ENCODE data around the gene FAM221B.

FAM221B gene, protein sequence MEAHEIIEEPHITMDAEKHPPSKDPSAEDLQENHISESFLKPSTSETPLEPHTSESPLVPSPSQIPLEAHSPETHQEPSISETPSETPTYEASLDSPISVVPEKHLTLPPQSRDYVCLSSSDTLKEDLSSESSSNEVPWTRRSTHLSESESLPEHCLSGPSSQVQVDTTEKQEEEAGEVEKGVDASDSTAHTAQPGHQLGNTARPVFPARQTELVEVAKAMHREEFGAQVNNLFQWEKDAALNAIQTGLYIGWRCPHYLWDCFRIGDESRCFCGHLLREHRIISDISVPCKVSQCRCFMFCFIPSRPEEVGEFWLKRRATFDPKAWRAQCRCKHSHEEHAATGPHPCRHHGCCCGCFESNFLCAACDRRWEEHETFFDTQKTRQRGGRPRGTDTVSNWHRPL

DNA sequence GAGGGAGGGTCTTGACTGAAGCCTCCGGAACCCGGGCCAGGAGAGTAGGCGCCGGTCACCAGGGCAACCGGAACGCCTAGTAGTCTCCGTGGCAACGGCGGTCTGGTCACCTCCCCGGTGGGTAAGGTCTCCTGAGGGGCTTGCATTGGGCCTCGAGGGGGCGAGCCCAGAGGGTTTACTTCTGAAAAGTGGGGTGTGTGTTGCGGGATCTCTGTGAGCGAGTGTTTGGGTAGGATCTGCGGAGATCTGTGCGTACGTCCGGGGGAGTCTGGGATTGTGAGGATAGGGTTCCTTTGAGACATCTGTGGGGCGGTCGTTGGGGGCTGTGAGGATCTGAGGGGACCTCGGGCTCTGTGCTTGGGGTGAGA is at the start of gene FAM221B:
Gene FAM221B (minus strand): TSS at position 17 of the 368 bp plus-strand sequence. CDS start 2,571 bp downstream, outside the sequence.
- DNase-seq: no peak

DNA sequence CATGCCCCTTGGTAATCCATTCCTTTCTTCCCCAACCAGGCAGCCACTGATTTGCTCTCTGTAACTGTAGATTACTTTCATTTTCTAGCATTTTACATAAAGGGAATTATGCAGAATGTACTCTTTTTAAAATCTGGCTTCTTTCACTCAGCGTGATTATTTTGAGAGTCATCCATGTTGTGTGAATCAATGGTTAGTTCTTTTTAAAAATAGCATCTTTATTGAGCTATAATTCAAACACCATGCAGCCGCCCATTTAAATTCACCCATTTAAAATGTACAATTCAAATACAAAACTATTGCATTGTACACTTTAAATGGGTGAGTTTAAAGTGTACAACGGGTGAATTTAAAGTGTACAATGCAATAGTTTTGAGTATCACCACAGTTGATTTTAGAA is 44.0 kb upstream of the FAM221B start:
- DNase-seq: no peak

DNA sequence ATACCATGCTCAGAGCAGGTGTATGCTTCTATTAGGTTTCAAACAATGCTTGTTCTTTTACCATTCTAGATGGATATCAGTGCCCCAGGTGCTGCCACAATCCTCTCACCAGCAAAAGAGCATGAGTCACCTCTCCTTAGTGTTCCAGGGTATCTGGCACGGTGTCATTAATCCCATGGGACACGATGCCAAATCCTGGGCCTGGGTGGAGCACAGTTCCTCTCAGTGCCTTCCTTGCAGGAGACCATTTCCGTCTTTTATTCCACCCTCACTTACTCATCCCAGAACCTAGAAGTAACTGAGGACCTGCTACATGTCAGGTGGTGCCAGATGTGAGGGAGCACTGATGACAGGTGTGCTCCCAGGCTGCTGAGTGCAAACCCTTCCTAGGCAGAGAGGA is 43.0 kb upstream of the FAM221B start:
- no peak for DNase-seq

DNA sequence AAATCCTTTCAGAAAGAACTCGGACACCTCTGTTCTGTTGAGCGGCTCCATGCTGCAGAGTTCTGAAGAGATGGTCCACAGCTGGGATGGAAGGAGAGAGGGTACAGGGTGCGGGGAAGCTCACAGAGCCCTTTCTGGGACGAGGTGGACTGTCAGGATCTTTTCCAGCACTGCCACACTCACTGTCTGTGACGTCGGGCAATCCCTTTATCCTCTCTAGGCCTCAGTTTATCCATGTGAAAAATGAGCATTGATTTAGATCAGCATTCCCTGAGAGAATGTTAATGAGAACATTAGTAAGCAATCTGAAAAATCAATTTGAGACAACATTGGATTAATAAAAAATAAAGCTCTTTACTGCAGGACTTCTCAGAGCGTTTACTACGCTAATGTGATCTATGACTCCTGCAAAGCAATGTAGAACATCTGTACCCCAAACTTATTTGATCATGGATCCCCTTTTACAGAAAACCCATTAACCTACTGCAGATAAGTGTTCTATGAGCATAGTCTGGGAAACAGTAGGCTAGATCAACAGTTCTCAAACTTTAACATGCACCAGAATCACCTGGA is 41.9 kb upstream of the FAM221B start, which contains the start of gene OR13J1:
Gene OR13J1 (minus strand): TSS at position 51 of the 573 bp plus-strand sequence. CDS start 0 bp downstream, at position 51.
- DNase-seq: no peak

DNA sequence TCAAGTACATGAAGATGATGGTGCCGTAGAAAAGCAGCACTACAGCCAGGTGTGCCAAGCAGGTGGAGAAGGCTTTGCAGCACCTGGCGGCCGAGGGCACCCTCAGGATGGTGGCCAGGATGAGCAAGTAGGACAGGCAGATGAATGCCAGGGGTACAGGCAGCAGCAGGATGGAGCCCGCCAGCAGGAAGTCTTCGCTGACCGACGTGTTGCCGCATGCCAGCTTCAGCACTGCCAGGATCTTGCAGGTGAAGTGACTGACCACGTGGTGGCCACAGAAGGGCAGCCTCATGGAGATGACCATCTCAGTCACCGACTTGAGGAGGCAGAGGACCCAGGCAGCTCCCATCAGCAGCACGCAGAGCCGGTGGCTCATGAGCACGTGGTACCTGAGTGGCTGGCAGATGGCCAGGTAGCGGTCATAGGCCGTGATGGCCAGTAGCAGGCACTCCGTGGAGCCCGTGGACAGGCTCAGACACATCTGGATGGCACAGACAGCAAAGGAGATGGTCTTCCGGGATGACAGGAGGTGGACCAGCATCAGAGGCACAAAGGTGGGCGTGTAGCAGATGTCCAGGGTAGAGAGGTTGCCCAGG is 41.2 kb upstream of the FAM221B start:
- DNase-seq: no peak

DNA sequence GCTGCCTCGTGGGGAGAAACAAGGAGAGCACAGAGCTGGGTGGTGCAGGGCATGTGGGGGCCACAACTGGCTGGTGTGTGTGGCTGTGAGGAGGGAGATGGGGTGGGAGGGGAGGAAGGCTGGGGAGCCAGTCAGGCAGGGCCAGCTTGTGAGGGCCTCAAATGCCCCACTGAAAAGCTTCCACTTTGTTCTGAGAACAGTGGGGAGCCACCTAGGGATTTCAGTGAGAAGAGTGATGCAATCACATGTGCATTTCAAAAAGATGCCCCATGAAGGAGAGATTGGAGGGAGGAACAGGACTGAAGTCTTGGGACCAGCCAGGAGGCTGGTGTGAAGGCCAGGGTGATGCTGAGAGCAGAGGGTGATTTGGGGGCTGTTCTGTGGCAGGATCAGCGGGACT is 40.4 kb upstream of the FAM221B start:
- DNase-seq: no peak

DNA sequence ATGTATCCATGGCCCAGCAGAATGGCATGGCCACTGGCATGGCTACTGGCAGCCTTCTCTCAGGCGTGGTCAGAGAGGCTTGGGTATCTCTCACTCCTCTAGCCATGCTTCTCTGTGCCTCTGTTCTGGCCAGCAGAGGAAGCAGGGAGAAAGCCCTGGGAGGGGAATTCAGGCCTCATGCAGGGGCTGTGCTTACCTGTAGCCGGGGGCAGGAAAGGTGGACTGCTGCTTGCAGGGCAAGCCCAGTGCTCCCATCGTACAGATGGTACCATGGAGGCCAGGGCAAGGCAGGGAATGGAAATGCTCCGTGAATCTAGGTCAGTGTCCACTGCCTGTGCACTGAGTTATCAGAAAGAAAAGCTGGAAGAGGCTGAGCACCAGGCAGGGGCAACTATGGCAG is 39.0 kb upstream of the FAM221B start:
- no peak for DNase-seq

DNA sequence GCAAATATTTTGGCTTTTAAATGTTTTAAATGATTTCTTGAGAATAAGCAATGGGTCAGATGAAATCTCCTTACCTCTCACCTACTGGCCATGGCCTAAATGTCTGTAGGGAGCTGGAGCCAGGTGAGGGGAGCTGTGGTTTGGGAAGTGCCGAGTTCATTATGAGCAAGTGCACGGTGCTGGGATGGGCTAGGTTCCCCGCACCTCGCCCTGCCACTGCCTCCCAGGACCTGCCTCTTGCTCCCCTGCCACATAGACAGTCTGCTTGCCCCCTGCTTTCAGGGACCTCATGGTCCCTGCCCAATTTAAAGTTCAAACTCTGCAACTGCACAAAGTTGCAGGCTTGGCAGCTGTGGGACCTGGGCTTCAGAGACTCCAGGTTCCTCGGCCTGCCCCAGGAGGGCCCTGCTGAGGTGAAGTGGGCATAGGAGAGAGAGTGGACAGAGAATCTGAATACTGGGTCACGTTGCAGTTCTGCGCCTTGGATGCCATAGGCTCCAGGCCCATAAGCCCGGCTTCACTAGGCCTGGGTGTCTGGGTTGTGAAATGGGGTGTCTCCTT is 36.2 kb upstream of the FAM221B start:
- DNase-seq: no peak

DNA sequence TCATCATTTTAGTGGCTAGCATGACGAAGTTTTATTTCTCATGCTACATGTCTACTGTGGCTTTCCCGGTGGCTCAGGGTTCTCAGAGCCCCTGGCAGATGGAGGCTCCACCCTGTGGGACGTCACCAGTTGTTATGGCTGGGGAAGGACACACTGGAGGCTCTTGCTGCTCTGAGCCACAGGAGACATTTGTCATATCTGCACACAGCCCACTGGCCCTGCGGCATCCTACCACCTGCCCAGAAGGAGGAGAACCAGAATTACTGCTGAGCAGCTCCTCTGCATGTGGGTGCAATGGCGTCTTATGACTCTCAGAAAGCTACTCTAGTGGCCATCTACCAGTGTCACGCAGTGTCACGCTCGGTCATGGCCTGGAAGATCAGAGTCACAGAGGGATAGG is 35.1 kb upstream of the FAM221B start:
- no peak for DNase-seq

DNA sequence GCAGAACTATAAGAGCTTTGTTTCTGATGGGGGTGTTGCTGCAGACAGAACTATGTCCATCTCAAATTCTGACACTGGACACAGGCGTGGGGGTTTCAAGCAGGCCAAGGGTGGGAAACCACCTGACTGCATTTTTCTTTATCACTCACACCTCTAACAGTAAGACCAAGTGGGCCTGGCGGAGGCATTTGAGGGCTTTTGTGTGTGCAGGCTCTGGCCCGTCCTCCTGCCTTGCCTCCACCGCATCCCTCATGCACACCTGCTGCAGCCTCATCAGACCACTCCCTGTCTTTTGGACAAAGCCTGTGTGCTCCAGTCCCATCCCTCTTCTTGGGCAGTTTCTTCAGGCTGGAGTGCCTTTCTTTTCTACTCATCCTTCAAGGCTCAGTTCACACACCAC is 33.8 kb upstream of the FAM221B start:
- DNase-seq: no peak

DNA sequence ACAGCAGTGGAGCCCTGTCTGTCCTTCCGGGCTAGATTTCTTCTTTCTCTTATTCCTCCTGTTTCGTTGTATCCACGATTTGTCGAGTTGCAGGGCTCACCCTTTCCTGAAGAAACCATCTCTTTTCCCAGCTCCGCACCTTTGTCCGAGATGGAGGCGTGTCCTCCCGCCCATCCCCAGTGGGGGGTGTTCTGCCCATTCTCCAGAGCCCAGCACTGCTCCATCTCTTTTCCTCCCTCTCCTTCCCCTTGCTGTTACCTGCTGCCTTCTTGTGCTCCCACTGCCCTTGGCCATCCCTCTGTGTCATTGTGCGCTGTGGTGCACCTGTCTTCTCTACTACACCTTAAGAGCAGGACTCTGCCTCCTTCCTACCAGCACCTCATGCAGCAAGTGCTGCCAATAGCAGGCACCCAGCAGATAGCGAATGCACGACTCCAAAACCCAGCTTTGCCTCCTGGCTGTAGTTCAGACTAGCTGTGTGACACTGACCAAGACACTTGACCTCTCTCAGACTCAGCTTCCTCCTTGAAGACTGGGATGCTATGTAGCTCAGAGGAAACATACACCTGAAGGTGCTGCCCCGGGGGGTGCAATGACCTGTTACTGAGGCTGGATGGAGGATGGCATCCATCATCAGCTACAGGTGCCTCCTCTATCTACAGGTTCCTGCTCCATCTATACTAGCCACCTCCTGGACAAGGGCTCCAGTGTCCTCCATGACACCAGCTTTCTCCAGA is 32.8 kb upstream of the FAM221B start:
- no peak for DNase-seq

DNA sequence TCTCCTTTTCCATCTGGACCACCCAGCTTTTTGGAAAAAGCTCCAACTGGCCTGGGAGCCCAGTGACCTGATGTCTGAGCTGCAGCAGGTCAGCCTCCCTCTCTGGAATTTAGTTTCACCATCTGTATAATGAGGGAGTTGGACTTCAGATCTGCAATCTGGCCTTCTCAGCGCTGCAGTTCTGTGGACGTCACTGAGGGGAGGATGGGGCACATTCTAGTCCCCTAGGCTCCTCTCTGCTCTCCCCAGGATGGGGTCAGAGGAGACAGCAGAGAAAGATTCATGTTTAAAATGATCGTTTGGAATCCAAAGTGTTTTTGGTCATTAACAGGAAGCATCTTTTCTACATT is 31.4 kb upstream of the FAM221B start:
- DNase-seq: no peak

DNA sequence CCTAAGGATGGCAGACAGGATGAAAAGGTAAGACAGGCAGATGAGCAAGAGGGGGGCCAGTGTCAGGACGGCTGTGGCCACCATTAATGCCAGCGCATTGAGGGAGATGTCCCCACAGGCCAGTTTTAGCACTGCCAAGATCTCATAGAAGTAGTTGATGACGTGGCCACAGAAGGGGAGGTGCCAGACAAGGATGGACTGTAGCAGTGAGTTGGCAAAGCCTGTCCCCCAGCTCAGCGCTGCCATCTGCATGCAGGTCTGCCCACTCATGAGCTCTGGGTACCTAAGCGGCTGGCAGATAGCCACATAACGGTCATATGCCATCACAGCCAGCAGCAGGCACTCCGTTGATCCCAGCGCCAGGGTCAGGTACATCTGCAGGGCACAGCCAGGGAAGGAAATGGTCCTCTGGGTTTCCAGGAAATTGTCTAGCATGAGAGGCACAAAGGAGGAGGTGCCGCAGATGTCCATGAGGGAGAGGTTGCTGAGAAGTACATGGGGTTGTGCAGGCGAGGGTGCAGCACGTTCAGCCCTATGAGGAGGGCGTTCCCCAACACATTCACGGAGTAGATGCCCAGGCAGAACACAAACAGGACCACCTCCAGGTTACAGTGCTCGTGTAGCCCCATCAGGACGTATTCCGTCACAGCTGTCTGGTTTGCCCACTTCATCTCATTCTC is 30.9 kb upstream of the FAM221B start:
- DNase-seq: no peak

DNA sequence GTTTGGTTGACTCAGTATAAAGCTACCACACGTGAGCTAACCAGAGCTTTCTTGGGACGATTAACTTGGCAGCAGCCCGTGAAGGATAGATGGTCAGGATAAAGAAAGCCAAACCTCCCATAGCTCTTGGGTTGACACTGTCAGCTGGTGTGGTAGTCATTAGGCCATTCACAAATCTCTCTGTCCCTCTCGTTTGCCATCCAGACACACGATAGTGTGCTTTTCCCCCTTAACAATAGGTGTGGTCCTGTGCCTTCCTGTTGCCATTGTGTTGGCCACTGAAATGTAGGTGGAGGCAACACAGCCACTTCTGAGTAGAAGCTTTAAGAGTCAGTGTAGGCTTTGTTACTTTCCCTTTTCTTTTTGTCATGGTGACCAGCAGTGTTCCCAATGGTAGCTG is 29.9 kb upstream of the FAM221B start:
- DNase-seq: no peak

DNA sequence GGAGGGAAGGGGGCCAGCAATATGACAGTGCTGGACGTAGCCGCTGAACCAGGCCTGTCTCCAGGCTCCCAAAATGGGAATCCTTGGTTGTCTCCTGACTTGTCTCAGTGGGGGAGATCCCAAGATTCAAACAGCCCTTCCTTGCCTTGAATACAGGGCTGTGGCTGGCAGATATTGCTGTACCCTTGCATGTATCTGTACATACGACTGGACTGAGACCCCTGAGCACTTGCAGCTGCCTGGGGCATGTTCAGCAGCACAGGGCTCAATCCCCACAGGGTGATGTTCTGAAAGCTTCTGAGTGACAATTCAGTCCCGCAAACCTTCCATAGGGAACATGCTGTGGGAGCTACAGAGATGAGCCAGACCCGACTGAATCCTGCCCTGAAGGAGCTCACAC is 28.4 kb upstream of the FAM221B start:
- no peak for DNase-seq

DNA sequence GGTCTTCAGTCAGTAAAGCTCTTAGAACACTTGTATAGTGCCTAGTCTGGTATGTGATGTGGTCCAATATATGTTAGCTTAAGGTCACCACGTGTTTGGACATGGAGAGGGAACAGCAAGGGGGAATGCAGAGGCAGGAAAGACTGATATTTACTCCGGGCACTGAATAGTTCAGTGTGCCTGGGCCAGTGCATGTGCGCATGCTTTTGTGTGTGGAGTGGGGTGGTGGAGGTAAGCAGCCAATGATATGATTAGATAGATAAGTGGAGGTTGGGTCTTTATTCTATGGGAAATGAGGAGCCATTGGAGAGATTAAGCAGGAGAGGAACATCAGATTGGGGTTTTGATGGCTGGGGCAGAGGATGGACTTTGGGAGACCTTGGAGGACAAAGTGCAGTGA is 27.7 kb upstream of the FAM221B start:
- no peak for DNase-seq

DNA sequence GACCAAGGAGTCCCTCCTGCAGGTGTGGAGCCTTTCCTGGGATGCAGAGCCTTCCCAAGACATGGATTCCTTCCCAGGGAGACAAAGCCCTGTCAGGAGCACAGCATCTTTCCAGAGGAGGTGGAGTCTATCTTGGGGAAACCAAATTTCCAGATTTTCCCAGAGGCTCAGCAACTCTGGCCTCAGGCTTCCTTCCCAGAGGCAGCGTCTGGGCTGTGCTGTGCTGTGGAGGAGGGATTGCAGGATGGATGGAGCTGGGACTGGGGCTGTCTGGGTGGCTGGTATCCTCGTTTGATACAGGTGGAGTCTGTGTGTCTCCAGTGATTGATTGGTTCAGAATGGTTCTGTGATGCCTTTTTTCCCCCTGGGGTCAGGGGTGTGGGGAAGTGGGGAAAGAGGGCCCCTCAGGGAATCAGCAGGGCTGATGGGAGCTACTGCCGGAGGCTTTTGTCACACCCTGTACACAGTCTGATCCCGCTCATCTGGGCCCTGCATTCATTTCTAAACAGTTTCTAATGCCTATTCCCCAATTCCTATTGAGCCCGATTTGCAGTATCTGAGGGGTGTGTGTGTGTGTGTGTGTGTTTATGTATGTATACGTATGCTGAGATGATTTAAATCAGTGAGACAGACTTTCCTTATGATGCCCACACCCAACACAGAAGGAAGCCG is 25.7 kb upstream of the FAM221B start:
- DNase-seq: no peak

DNA sequence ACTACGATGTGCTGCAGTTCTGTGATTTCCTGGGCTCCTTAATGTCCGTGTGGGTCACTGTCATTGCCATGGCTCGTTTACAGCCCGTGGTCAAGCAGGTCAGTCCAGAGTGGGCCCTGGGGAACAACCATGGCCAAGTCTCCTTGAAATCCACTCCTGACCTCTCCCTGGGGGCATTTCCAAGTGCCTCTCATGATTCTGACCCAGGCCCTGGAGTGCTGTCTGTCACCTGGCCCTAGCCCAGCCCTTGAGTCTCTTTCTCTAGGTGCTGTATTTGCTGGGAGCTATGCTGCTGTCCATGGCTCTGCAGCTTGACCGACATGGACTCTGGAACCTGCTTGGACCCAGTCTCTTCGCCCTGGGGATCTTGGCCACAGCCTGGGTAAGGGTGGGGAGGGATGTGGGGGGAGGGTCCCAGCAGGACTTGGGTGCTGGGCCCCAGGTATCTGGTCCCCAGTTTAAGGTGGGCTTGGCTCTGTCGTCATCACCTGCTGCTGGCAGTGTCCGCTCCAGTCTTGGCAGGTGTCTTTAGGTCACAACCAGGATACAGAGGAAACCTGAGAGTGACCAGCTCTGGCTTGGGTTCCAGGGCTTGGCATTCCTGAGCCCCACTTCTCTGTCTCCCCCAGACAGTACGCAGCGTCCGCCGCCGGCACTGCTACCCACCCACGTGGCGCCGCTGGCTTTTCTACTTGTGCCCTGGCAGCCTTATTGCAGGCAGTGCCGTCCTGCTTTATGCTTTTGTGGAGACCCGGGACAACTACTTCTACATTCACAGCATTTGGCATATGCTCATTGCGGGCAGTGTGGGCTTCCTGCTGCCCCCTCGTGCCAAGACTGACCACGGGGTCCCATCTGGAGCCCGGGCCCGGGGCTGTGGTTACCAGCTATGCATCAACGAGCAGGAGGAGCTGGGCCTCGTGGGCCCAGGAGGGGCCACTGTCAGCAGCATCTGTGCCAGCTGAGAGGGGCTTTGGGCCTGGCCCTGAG is 24.6 kb upstream of the FAM221B start:
- no peak for DNase-seq

DNA sequence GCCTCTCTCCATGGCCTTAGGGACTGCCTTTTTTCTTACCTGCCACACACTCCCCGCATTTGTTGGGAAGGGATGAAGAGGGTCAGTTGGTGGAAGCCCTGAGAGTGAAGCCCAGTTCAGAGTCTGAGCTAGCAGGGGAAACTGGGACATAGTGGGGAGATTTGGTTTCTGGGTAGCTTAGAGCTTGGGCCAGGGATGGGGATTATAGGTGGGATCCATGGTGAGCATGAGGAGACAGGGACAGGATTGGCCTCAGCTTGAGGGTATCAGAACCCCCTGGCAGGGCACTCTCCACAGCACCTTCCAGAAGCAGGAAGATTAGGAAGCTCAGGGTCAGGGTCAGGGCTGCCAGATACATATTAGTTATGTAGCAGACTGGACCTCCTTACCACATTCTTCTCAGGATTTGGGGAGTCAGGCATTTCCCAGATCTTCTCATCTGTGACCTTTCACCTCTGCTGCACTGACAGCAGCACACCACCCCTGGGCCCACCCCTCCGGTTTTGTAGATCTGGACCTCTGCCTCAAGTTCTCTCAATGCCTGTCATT is 23.8 kb upstream of the FAM221B start:
- no peak for DNase-seq

DNA sequence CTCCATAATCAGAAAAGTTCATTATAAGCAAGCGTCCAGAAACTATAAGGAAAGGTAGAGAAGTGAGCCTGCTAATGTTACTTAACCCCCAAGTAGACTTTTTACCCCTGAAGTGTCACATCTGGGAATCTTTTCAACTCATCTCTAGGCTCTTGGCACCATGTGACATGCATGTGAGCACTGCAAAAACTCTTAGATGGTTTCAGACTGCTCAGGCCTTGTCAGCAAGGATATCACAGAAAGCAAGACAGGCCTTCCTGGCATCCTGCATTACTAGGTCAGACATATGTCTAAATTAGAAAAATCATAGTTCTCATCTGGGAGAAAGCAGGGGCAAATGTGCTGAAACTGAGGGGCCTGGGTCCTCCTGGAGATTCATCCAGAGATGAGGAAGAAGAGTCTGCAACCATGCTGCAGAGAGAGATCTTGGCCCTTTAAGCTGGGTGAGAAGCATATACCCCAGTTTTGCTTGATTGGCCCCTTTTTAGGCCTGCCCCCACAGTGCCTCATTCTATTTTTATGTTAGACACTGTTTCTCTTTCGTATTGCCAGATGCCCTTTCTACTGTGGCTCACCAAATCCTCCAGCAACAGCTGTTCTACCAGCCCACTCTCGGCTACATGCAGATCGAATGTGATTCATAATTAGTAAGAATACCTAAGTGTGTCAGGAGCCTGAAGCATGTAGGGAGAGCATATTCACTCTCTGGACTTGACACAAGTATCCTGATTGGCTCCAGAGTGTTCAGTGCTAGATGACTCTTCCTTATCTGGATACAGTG is 19.4 kb upstream of the FAM221B start:
- peak in 1 of 2 donors; percentile 18 for DNase-seq

All from stimulated activated CD4-positive, alpha-beta T cell treated with anti-CD3 and anti-CD28 coated beads, Interleukin-2, amount 100 ng/mL, for 48 hours (primary cell).